Stimulated activated CD8-positive, alpha-beta memory T cell treated with anti-CD3 and anti-CD28 coated beads, Interleukin-12 subunit alpha, Interleukin-12 subunit beta, amount 100 ng/mL, for 4 hours (primary cell): ENCODE data around the gene TBCC.
A peak's percentile ranks its signal among the peaks of the same experiment; 100 is the strongest.
"Not testable (repeated sequence)": the region's sequence is repeated elsewhere in the genome, so short reads cannot be mapped to it uniquely, and the experiment has no call there.

Experiments
- DNase-seq: peaks from one replicate; pipeline ENCODE4 v3.0.0-alpha.2; 2020; ENCODE audit warnings: low read depth

Gene TBCC

DNA sequence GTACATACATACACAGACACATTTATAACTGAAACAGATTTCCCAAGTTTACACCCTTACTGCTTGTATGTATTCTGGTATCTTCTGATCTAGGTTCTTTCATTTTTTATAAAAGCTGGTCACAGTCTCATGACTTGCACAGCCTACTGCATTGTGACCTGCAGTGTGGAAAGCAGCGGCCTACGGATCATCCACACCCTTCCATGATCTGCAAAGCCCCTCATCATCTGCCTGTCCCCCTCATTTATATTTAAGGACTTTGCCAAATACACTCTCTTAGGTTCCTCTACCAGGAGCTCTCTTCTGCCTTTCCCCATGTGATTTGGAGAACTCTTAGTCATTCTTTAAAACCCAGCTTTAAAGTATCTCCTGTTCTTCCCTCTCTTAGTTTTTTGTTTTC, 23.9 kb upstream of the TBCC start:
- DNase-seq, result no peak

DNA sequence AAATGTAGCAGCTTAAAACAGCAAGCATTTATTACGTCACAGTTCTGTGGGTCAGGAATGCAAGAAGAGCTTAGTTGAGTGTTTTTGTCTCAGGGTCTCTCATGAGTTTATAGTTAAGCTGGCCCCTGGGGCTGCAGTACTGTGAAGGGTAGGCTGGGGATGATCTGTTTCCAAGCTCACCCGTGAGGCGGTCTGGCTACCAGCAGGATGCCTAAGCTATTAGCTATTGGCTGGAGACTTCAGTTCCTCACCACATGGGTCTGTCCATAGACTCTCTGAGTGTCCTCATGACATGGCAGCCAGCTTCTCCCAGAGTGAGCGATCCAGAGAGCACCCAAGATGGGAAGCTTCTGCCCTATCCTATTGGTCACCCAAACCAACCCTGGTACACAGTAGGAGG, 23.1 kb upstream of the TBCC start:
- DNase-seq, result no peak

DNA sequence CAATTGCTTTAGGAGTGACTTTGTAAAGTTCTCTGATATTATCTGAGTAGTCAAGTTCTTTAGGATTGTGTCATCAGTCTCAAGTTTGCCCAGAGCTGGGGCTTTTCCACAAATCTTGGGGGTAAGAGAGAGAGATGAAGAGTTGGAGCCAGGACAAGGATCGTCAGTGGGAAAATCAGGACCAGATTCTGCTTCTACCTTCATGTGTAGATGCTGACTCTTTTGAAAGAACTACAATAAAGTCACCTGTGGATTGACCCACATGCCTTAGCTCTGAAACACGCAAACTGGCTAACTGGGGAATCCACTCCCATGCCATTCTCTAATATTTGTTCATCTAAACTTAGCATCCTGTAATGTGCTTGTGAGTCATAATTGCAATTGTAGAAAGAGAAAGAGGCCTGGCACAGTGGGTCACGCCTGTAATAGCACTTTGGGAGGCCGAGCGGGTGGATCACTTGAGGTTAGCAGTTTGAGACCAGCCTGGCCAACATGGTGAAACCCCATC, 20.3 kb upstream of the TBCC start:
- no peak for DNase-seq

DNA sequence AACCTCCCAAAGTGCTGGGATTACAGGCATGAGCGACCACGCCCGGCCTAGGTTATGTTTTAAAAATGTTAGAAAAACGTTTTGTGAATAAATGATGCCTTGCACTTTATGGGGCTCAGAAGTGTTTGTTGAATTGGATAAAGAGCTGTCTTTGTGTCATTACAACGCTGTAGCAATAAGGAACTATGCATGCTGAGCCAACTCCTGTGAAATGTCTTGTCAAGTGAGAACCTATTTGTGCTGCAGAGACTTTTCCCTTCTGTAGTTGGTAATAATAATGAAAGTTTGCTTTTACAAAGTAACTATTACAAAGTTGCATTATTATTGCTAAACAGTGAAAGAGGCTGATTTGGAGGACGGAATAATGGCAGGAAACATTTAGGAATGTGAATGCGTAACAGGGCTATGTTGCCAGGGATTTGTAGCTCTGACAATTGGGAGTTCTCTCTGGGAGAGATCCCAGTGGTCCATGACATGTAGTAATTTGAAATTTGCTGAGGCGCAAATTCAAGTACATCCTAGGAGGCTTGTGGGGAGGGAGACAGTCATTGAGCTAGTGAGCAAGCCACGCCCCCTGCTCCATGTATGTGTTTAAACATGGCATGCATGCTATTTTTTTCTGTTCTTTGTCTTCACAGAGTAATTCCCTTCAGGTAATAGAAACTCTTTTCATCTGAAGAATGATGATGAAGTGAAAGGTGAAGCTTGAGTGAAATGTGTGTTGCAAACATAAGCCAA, 19.2 kb upstream of the TBCC start:
- DNase-seq, result no peak

DNA sequence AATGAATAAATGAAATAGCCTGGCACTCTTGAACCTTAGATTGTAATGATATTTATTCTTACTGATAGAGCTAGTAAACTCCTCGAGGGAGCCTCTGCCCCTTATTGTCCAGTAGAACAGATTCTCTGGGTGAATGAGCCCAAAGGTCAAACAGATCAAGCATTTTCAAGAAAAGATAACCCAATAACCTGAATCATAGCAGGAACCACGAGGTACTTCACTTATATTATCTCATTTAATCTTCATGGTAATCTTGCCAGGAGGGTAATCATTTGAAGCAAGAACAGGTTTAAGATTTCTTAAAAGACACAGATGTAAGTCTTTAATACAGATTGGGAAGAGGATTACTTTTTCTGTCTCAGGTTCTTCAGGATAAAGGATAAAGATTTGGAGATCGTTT, 17.0 kb upstream of the TBCC start:
- DNase-seq, result no peak

DNA sequence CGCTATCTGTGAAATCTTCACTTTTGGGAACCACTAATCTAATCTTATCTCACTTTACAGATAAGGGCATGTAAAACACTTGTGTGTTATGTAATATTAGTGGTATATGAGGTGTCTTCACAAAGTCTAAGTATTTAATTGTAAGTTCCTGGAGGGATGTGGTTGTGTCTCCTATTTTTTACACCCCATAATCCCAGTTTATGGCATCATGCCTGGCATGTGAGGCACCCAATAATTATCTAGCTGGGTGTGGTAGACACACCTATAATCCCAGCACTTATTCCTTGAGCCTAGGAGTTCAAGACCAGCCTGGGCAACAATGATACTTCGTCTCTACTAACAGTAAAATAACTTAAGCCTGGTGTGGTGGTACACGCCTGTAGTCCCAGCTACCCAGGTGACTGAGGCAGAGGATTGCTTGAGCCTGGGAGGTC, 16.5 kb upstream of the TBCC start:
- DNase-seq, result no peak

DNA sequence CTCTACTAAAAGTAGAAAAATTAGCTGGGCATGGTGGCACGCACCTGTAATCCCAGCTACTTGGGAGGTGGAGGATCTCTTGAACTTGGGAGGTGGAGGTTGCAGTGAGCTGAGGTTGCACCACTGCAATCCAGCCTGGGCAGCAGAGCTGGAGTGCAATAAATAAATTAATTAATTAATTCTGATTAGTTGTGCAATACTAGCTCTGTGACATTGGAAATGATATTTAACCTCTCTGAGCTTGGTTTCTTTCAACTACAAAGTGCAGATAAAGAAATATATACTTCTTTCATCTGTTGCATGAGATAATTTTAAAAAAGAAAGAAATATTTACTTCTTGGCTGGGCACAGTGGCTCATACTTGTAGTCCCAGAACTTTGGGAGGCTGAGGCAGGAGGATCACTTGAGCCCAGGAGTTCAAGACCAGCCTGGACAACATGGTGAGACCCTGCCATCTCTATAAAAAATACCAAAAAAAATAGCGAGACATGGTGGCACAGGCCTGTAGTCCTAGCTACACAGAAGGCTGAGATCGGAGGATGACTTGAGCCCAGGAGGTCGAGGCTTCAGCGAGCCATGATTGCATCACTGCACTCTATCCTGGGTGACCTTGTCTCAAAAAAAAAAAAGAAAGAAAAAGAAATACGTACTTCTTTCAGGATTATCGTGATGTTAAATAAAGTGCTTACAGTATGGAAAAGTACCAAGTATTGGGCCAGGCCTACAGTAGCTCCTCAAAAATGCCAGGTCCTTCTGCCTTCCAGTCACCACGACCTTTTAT, 15.6 kb upstream of the TBCC start:
- no peak for DNase-seq

DNA sequence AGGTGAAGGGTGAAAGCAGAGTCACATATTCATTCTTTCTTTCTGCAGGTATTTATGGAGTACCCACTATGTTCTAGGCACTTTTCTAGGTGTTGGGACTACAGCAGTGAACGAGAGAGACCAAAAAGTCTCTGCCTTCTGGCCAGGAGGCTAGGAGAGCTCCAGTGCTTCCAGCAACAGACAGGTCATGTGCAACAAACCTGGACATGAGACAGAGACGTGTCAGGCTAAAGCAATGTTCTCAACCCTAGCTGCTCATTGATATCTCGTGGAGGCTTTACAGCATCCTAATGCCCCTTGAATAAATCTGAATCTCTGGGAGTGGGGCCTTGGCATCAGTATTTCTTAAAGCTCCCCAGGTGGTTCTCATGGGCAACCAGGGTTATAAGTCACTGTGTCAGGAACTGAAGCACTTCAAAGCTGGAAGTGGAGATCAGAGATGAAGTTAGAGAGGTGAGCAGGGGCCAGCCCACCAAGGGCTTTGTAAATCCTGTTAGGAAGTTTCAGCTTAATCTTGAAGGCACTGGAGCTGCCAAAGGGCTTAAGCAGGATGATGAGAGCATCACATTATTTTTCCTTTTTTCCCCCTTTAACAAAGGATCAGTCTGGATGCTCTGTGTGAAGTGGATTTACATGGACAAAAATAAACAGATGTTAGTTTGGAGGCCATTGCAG, 13.0 kb upstream of the TBCC start:
- DNase-seq, result no peak

DNA sequence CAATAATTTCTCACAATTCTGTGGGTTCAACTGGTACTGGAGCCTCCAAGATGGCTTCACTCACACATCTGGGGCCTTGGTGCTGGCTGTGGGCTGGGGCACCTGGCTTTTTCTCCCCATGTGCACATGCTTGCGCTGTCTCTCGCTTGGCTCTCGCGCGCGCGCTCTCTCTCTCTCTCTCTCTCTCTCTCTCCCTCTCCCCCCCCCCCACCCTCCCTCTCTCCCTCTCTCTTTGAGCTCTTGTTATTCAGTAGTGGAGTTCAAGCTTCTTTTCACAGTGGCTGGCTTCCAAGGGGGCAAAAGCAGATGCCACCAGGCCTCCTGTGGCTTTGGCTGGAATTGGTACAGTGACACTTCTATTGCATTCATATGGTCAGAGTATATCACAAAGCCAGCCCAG, 10.8 kb upstream of the TBCC start:
- no peak for DNase-seq

DNA sequence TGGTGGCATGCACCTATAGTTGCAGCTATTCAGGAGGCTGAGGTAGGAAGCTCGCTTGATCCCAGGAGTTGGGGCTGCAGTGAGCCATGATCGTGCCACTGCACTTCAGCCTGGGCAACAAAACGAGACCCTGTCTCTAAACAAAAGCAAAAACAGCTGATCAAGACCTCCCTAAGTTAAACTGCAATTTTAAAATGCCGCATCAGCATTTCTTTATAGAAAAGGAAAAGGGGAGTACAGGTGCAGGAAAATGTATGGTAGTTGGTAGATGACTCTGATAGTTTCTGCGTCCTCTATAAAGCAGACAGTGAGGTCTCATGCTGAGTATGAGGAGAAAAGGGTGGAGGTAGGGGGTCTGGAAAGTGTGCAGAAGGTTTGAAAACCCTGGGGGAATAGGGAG, 8.9 kb upstream of the TBCC start:
- no peak for DNase-seq

DNA sequence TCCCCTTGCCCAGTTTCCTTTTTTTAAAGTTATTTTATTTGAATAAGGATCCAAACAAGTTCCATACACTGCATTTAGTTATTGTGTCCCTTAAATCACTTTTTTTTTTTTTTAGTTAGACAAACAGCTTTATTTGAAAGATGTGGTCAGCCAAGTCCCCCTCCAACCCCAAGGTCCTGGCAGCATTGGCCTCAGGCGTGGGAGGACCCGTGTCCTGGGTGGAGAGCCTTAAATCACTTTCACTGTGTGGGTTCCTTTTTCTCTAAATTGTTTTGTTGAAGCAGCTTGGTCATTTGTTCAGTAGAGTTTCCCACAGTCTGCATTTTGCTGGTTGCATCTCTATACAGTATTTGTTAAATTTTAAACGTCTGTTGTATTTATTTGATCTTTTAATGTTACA, 5.2 kb upstream of the TBCC start:
- DNase-seq, result no peak

DNA sequence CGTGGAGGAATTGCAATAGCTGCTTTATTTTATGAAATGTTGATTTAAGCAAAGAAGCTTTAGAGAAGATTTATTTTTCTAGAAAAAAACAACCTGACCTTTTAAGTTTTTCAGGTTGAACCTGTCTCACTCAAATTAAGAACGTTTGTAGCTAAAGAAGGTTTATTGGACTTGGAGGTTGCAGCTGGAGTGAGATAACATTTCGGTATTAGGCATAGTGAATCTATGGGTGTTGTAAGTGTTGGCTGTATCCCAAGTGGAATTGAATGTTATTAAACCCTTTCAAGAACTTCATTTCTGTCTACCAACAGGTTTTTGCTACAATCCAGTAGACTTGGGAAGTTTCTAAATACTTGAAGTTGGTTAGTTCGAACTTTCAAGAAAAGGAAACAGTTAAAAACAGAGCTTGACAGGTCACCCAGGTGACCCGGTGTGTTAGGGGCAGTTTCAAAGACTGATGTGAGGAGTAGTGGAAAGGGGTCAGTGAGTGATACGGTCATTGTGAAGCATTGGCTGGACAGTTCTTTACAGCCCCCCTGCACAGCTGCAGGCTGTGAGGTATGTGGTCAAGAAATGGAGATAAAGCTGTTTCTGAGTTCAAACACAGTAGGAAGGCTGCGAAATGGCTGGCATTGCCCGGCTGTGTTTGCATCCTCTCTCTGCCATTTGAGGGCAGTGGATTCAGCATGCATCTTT, 2.4 kb upstream of the TBCC start:
- DNase-seq, result no peak

DNA sequence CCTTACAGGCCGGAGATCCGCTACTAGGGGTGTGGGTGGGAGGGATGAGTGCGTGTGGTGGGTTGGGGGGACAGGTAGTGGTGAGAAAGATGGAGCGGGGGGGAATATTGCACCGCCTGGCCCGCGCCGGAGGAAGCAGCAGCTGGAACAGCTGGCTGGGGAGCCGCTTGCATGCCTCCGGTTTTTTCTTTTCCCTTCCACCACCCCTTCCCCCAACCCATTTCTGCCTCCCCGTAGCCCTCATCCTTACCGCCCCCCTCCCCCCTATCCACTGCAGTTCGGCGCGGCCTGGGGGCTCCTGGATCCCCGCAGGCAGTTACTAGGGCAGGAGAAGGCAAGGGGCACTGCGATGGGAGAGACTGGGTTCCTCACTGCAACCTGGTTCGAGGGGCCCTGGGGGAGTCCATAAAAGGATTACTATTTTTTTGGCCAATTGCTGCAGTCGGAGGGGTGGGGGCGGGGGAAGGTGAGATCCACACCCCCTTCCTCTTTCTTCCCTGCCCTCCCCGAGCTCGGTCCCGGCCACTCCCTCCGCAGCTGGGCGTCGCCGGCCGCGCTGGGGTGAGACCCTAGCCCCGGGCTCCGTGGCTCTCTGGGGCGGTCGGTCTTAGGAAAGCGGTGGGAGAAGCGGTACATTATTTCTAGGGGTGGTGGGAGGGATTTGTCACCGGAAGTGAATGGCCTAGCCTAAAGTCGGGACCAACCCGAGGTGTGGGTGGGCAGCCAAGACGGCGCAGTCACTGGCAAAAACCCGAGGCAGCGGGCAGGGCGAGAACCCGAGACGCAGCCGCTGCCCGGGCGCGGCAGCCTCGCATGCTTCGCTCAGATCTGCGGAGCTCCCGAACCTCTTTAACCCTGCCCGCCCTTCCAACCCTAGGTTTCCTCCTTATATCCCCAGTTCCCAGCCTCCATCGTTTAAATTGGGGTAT, 824 bp upstream of the TBCC start:
- DNase-seq, result peak; percentile 63

DNA sequence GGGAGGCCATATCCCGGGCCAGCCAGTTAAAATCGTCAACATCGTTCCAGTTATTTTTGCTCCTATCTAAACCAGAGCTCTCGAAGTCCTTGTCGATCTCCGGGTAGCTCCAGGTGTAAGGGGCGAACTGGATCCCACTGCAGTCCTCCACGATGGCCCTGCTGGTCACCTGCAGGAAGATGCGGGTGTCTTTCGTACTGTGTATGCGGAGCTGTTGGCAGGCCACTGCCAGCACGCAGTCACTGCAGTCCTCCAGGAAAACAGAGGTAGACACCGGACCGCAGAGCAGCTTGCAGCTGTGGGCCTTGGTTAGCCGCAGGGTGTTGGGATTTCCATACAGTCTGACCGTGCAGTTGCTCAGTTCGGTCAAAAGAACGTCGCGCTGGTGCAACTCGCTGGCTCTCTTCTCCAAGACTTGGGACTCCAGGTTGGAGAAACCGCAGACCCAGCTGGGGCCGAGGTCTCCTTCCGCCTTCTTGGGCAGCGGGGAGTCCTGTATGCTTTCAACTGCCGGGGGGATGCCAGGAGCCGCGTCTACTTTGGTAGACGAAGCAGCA, 742 bp downstream of the TBCC start:
- peak; percentile 15 for DNase-seq

DNA sequence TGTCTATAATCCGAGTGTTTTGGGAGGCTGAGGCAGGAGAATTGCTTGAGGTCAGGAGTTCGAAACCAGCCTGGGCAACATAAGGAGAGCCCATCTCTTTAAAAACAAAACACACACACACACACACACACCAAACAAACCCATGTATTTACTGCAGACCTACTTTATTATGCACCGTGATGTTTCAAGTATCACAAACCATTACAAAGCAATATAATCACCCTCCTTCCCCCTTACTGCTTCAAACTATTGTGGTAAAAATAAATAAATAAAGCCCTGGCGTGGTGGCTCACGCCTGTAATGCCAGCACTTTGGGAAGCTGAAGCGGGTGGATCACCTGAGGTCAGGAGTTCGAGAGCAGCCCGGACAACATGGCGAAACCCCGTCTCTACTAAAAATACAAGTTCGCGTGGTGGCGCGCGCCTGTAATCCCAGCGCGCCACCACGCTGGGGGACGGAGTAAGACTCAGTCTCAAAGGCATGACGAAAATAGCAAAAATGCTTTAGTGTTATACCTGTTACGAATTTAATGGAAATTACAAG, 1.5 kb downstream of the TBCC start:
- no peak for DNase-seq

DNA sequence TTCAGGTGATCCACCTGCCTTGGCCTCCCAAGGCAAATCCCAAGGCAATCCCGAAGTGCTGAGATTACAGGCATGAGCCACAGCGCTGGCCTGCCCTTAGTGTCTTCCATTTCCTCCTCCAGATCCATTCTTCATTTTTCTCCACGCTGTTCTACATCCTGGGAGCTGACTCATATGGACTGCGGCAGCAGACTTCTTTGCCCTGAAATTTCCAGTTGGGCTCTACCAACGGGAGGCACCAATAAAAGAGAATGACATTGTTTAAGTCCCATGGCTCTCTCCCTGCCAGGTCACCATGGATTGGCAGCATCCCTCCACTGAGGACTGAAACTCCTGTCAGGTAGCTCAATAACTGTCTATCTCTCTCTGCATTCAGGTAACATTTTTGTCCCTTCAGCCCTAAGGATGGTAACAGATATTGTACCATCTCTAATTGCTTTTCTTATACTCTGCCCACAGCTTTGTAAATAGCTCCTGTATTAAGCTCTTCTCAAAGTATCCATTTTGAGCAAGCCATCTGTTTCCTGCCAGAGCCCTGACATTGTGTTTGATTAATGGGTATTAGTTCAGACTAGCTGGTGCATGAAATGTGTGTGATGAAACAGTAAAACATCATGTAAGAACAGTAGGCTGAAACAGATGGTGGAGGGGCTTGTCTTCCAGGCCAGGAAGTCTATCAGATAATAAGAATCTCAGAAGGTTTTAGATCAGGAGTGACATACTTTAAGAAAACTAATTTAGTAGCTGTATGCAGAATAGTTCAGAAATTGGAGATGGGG, 3.6 kb downstream of the TBCC start:
- no peak for DNase-seq

DNA sequence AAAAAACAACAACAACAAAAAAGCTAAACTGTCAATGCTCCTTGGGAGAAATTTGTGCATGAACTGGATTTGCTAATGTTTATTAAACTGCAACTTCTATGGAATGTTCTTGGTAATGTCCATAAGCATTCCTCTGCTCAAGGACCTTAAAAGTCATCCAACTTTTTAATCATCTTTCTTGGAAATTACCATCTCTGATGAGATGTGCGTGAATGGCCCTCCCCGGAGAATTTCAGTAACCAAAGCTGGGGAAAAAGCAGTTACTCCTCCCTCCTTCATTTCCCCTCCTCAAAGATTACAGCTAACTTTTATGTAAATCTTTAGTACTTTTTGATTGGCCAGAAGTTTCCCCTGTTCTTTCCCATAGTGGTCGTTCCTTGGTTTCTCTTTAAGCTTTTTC, 5.2 kb downstream of the TBCC start:
- no peak for DNase-seq

DNA sequence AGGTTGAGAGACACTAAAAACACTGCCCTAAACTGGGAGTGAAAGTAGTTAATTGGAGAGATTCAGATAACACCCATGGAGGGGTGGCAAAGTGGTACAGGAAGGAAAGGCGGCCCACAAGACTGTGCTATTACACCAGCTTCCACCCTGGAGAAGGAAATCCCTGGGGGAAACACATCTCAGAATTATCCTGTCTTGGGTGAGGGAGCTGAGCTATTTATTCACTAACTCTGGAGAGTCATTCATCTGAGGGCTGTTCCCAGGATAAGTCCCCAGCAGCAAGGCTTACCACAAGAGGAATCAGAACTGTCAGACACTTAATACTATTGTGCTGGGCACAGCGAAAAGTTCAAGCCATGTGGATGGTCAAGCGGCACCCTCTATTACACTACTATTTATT, 9.9 kb downstream of the TBCC start:
- DNase-seq, result no peak

DNA sequence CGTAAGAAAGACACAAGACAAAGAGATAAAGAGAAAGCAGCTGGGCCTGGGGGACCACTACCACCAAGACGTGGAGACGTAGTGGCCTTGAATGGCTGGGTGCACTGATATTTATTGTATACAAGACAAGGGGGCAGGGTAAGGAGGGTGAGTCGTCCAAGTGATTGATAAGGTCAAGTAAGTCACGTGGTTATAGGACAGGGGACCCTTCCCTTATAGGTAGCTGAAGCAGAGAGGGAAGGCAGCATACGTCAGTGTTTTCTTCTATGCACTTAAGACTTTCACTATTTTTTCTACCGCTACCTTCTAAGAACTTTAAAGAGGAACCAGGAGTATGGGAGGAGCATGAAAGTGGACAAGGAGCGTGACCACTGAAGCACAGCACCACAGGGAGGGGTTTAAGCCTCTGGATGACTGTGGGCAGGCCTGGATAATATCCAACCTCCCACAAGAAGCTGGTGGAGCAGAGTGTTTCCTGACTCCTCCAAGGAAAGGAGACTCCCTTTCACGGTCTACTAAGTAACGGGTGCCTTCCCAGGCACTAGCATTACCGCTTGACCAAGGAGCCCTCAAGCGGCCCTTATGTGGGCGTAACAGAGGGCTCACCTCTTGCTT, 11.9 kb downstream of the TBCC start:
- DNase-seq, result not testable (repeated sequence)
